Measurements from ENCODE around the gene TNFRSF6B. TPM values are rescaled to one million over a fixed set of nuclear protein-coding genes. Genes with fewer than 3 reads are reported as not detected.

The TNFRSF6B gene
- total RNA-seq, 2 donors from 2014 or later, result not detected

GRCh38 chr20:63742381-63743024 lies 46.1 kb downstream of the TNFRSF6B start:
- no peaks in the 10 kb centered on the region for H3K27me3 ChIP-seq (ENCODE audit: control insufficient read depth, insufficient read depth, low read length, poor library complexity, severe bottlenecking)
- H3K4me3 ChIP-seq (ENCODE audit: low read length), result no peak overlapping the region
- no peaks in the 10 kb centered on the region for H3K9me3 ChIP-seq (ENCODE audit: control insufficient read depth, low read length)
- H3K36me3 ChIP-seq (ENCODE audit: control insufficient read depth, insufficient read depth, low read length), result peaks cover 29% of the 10 kb centered on the region
- no peak overlapping the region for H3K9ac ChIP-seq (ENCODE audit: extremely low read depth, low read length, poor library complexity, severe bottlenecking)
- Mint-ChIP-seq H3K9me3 (no peaks in the 10 kb centered on the region), H3K27ac (no peak overlapping the region), H3K4me3 (no peak overlapping the region), H3K27me3 (ENCODE audit: insufficient read depth) (no peaks in the 10 kb centered on the region), H3K36me3 (ENCODE audit: low read depth) (peaks cover 14% of the 10 kb centered on the region), H3K4me1 (no peaks in the 10 kb centered on the region)
- H3K27ac ChIP-seq (ENCODE audit: low read depth, low read length), result no peak overlapping the region
- no peak for TF ChIP-seq CTCF (conservative IDR thresholded peaks at IDR 0.05)
- peak; percentile 45 for DNase-seq
- peaks cover 8% of the 10 kb centered on the region for H3K4me1 ChIP-seq (ENCODE audit: control insufficient read depth, insufficient read depth, low read length)
- 93 to 94% methylated on average over 19 to 37 of the region's 37 CpGs for WGBS, 2 experiments (ENCODE audit: insufficient coverage in 1 of 2, insufficient read length in 1 of 2)

- Histone ChIP-seq H3K9me3 (ENCODE audit: control insufficient read depth, low read length) (no peaks in the 10 kb centered on the region), H3K27ac (ENCODE audit: low read depth, low read length) (no peak overlapping the region), H3K36me3 (ENCODE audit: control insufficient read depth, insufficient read depth, low read length) (peaks cover 29% of the 10 kb centered on the region), H3K4me3 (ENCODE audit: low read length) (no peak overlapping the region), H3K27me3 (ENCODE audit: control insufficient read depth, insufficient read depth, low read length, poor library complexity, severe bottlenecking) (no peaks in the 10 kb centered on the region), H3K9ac (ENCODE audit: extremely low read depth, low read length, poor library complexity, severe bottlenecking) (no peak overlapping the region), H3K4me1 (ENCODE audit: control insufficient read depth, insufficient read depth, low read length) (peaks cover 8% of the 10 kb centered on the region)
- DNase-seq, result no peak
- H3K9me3 Mint-ChIP-seq, result no peaks in the 10 kb centered on the region
- no peak overlapping the region for H3K27ac Mint-ChIP-seq
- H3K4me1 Mint-ChIP-seq, result no peaks in the 10 kb centered on the region
- no peak overlapping the region for H3K4me3 Mint-ChIP-seq
- H3K36me3 Mint-ChIP-seq (ENCODE audit: low read depth), result peaks cover 14% of the 10 kb centered on the region
- 91 to 95% methylated on average over 18 to 28 of the region's 31 CpGs for WGBS, 2 experiments (ENCODE audit: insufficient coverage in 1 of 2, insufficient read length in 1 of 2)
- no peak for TF ChIP-seq CTCF (conservative IDR thresholded peaks at IDR 0.05)
- H3K27me3 Mint-ChIP-seq (ENCODE audit: insufficient read depth), result no peaks in the 10 kb centered on the region
These were observed 46.9 kb downstream of the TNFRSF6B start for GRCh38 chr20:63743210-63743970.

- TF ChIP-seq CTCF (conservative IDR thresholded peaks at IDR 0.05), result no peak
- no peak overlapping the region for H3K9ac ChIP-seq (ENCODE audit: extremely low read depth, low read length, poor library complexity, severe bottlenecking)
- H3K36me3 ChIP-seq (ENCODE audit: control insufficient read depth, insufficient read depth, low read length), result peaks cover 29% of the 10 kb centered on the region
- no peak overlapping the region for H3K4me3 Mint-ChIP-seq
- H3K36me3 Mint-ChIP-seq (ENCODE audit: low read depth), result peaks cover 14% of the 10 kb centered on the region
- peaks cover 8% of the 10 kb centered on the region for H3K4me1 ChIP-seq (ENCODE audit: control insufficient read depth, insufficient read depth, low read length)
- no peaks in the 10 kb centered on the region for H3K27me3 Mint-ChIP-seq (ENCODE audit: insufficient read depth)
- DNase-seq, result no peak
- H3K4me3 ChIP-seq (ENCODE audit: low read length), result no peak overlapping the region
- H3K9me3 Mint-ChIP-seq, result no peaks in the 10 kb centered on the region
- no peak overlapping the region for H3K27ac ChIP-seq (ENCODE audit: low read depth, low read length)
- H3K4me1 Mint-ChIP-seq, result no peaks in the 10 kb centered on the region
- H3K9me3 ChIP-seq (ENCODE audit: control insufficient read depth, low read length), result no peaks in the 10 kb centered on the region
- no peak overlapping the region for H3K27ac Mint-ChIP-seq
- 90 to 100% methylated on average over 4 of the region's 4 CpGs for WGBS, 2 experiments (ENCODE audit: insufficient coverage in 1 of 2, insufficient read length in 1 of 2)
- H3K27me3 ChIP-seq (ENCODE audit: control insufficient read depth, insufficient read depth, low read length, poor library complexity, severe bottlenecking), result no peaks in the 10 kb centered on the region
These were observed 47.7 kb downstream of the TNFRSF6B start for GRCh38 chr20:63744158-63744557.

All from endodermal cell (in vitro differentiated cells).